Stimulated activated CD8-positive, alpha-beta memory T cell treated with anti-CD3 and anti-CD28 coated beads, Interleukin-12 subunit alpha, Interleukin-12 subunit beta, amount 100 ng/mL, for 1 hour (primary cell): ENCODE results near the gene RDX.
"Not testable (repeated sequence)": the region's sequence is repeated elsewhere in the genome, so short reads cannot be mapped to it uniquely, and the experiment has no call there.

ENCODE experiments used
- DNase-seq: peaks from one replicate; pipeline ENCODE4 v3.0.0-alpha.2; 2020; ENCODE audit warnings: low read depth

Gene RDX

DNA sequence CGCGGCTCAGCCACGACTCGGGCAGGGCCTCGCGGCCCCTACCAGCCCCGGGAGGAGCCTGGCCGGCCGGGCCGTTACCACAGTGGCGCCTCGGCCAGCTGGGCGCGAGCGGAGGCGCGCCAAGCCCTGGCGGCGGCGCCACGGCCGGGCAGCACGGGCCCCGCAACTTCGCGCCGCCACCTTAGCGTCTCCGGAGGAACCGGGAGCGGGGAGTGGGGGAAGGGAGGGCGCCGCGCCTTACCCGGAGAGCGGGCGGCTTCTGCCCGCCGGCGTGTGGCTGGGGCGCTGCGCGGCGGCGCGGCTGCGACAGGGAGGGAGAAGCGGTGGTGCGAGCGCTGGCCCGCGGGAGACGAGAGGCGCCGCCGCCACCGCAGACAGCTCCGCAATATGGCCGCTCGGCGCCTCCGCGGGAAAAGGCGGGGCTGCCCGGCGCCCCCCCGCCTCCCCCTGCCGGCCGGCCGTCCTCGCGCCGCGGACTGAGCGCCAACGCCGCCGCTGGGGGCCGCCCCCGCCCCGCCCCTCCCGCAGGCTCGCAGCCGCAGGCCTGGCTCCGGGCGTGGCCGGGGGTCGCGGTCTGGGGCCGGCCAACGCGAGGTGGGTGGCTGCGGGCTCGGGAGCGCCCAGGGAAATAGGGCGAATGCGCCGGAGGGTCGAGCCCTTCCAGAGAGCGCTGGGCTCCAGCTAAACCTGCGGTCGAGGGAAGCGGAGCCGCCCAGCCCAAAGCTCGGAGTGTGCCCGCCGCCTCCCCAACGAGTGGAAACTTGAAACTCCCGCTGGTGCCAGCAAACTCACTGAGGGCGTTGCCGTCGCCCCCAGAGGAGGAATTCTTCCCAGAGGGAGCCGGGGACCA is at the start of gene RDX:
TSS of gene RDX (minus strand) at position 389 of the 850 bp plus-strand sequence. CDS start 16,922 bp downstream, outside the sequence.
- peak; percentile 26 for DNase-seq

- no peak for DNase-seq
Observed at GRCh38 chr11:110345743-110346142, 49.3 kb upstream of the RDX start.

GRCh38 chr11:110340436-110340835 is 44.0 kb upstream of the RDX start:
- no peak for DNase-seq

DNA sequence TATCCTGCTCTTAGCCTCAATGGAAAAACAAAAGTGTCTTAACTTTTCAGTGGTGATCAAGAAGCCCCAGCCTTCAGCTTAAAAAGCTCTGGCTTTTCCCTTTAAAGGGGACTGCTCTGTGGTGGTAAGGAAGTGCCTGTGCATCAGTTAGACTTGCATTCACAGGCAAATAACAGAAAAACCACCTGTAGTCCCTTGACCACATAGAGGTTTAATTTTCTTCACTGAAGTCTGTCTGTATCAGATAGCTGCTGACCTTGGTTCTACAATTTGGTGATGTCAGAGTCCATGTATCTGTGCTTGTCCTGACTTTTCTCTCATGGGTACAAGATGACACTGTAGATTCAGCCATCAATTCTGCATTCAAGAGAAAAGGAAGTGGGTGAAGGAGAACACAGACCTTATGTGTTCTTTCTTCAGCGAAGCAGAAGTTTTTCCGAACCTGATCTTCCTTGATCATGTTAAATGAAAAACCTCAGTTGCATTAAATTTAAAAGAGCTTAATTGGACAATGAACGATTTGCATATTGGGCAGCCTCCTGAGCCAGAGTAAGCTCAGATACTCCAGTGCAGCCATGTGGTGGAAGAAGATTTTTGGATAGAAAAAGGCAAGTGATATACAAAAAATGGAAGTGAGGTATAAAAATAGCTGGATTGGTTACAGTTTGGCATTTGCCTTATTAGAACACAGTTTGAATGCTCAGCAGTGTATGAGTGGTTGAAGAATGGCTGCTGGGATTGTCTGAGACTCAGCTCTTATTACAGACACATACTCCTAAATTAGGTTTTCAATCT is 43.2 kb upstream of the RDX start:
- no peak for DNase-seq

DNA sequence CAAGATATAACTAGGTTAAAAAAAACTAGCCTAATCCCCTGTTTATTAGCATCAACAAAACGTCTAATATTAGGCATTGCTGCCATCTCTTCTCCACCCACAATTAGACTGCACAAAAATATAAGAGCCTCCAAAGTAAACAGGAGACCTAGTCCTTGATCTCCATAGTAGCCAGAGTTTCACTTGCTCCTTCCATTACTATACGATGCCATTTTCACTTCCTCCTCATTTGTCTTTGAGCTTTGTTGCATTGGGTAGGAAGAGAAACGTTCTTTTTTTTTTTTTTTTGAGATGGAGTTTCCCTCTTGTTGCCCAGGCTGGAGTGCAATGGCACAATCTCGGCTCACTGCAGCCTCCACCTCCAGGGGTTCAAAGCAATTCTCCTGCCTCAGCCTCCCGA is 42.3 kb upstream of the RDX start:
- no peak for DNase-seq

DNA sequence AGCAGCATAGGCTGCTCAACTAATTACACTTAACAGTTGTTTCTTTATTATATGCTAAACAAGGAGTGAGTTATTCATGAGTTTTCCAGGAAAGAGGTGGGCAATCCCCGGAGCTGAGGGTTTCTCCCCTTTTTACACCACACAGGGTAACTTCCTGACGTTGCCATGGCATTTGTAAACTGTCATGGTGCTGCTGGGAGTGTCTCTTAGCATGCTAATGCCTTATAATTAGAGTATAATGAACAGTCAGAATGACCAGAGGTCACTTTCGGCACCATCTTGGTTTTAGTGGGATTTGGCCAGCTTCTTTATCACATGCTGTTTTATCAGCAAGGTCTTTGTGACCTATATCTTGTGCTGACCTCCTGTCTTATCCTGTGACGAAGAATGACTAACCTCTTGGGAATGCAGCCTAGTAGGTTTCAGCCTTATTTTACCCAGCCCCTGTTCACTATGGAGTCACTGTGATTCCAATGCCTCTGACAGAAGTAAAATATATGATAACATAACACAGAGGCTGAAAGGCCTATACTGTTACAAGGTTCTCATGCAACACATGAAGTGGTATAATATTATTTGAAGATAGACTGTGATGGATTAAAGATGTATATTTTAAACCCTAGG is 41.3 kb upstream of the RDX start:
- no peak for DNase-seq

DNA sequence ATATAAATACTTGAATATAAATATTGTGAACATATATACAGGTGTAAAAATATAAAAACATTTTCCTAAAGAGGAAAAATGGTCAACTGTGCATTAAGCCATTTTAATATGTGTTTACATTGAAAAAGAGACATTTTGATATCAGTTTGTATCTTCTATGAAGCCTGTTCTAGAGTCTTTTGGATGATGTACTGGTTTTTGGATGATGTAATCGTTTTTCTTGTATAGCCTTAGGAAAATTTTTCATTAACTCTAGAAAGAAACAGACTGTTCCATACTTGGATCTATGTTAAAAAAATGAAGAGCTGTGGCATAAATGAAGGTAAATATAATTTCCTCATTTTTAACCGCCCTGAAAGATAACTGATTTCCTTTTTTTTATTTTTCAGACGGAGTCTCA is 39.6 kb upstream of the RDX start:
- no peak for DNase-seq

DNA sequence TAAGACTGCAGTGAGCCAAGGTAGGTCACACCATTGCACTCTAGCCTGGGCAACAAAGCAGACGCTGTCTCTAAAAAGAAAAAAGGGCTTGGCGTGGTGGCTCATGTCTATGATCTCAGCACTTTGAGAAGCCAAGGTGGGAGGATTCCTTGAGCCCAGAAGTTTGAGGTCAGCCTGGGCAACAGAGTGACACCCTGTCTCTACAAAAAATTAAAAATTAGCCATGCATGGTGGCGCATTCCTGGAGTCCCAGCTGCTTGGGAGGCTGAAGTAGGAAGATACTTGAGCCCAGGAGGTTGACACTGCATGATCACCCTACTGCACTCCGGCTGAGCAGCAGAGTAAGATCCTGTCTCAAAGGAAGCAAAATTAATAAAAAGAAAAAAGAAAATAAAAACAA is 38.9 kb upstream of the RDX start:
- DNase-seq = no peak

- DNase-seq = no peak
Observed at GRCh38 chr11:110331626-110332025, 35.2 kb upstream of the RDX start.

- no peak for DNase-seq
Observed at GRCh38 chr11:110329445-110329844, 33.0 kb upstream of the RDX start.

- DNase-seq = no peak
Observed at GRCh38 chr11:110327508-110327907, 31.1 kb upstream of the RDX start.

- no peak for DNase-seq
Observed at GRCh38 chr11:110323786-110324185, 27.4 kb upstream of the RDX start.

- DNase-seq = no peak
Observed at GRCh38 chr11:110319501-110319900, 23.1 kb upstream of the RDX start.

DNA sequence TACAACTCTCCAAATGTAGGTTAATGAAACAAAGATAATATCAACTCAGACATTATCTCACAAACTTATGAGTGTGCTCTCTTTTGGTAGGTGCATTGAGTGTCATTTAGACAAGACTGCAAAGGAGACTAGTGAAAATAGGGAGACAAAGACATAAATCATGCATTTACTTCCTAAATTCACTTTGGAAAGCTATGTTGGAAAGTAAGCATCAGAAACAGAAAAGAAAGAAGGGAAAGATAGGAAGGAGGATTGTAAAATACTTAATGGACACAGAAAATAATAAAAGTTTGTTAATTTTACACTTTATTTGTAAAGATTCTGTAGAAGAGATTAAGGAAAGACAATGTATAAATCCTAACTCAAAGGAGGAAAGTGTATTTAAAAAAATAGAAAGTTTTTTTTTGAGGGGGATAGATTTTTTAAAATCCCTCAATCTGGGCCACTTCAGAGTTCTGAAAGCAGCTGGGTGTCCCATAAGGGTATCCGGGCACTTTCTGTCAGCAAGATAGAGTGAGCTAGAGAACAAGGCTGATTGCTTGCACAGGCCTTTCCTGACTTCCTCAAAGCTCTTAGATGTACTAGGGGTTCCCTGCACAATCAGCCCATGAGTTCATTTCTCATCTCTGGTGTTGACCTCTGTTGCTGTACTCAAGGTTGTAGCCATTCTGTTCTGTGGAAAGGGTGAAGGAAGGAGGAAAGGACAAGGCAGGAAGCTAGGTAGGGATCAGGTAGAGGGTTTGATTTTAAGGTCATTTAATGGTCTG is 22.4 kb upstream of the RDX start:
- DNase-seq = no peak

GRCh38 chr11:110317516-110317932 is 21.1 kb upstream of the RDX start:
- DNase-seq = no peak

- no peak for DNase-seq
Observed at GRCh38 chr11:110314366-110315095, 18.1 kb upstream of the RDX start.

- no peak for DNase-seq
Observed at GRCh38 chr11:110312670-110313069, 16.3 kb upstream of the RDX start.

DNA sequence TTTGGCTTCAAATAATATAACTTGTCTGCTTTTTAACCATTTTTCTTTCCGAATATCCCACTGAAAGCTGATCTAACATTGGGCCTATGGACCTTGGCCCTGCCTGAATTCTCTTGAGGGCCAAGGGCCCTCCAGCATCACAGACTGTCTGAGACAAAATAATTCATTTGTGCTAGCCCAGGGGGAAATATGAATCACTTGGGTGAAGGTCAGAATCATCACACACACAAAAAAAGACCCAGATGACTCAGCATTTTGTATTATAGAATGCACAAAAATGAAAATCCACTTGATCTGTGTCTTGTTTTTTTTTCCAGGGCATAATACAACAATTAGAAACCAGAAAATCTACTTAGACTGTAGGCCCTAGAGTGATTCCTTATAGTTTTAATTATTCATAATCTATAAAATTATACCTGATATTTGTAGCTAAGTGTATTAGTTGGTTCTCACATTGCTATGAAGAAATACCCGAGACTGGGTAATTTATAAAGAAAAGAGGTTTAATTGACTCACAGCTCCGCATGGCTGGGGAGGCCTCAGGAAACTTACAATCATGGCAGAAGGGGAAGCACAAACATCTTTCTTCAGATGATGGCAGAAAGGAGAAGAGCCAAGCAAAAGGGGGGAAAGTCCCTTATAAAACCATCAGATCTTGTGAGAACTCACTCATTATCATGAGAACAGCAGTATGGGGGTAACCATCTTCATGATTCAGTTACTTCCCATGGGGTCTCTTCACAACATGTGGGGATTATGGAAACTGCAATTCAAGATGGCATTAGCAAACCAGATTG is 15.6 kb upstream of the RDX start:
- no peak for DNase-seq

GRCh38 chr11:110308071-110308470 is 11.7 kb upstream of the RDX start:
- DNase-seq = no peak

DNA sequence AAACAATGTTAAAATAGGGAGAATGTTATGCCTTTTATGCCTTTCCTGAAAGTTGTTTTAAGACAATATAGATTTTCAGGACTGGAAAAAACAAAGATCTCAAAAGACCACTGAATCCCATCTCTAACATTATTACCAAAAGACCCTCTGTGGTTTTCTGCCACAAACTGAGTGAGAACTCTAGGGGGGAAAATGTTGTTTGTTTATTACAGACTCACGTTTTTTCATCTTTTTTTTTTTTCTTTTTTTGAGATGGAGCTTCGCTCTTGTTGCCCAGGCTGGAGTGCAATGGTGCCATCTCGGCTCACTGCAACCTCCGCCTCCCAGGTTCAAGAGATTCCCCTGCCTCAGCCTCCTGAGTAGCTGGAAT is 9.6 kb upstream of the RDX start:
- not testable (repeated sequence) for DNase-seq
